GM18517 (cell line): ENCODE results near the gene TMEM163.
"Not testable (repeated sequence)": the region's sequence is repeated elsewhere in the genome, so short reads cannot be mapped to it uniquely, and the experiment has no call there.

Source experiments
- ATAC-seq: cut with Tn5 transposase; IDR thresholded peaks from one replicate; pipeline ENCODE4 v1.9.1; 2021; ENCODE audit warnings: mild to moderate bottlenecking, moderate library complexity; ENCODE audit not compliant: unreplicated experiment

TMEM163 gene

DNA sequence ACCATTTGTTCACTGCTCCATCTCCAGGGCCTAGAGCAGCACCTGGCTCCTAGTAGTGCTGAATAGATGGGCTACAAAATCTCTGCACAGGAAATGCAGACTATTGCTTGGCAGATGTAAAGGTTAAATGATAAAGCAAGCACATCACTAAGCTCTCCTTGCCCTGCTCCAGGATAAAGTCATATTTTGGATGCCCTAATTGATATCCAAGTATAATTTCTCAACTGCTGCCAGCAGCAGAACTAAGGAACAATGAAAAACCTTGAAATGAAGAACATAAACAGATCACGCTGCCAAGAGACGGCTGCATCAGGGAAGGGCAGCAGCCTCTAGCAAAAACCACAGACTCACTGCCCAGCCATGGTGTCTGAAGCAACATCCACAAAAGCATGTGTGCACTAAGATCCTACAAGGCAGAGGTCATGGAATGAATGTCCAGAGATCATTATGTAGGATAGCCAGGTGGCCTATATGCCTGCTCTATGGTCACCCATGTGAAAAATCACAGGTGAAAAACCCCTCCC, 134.7 kb downstream of the TMEM163 start:
- ATAC-seq, result no peak

DNA sequence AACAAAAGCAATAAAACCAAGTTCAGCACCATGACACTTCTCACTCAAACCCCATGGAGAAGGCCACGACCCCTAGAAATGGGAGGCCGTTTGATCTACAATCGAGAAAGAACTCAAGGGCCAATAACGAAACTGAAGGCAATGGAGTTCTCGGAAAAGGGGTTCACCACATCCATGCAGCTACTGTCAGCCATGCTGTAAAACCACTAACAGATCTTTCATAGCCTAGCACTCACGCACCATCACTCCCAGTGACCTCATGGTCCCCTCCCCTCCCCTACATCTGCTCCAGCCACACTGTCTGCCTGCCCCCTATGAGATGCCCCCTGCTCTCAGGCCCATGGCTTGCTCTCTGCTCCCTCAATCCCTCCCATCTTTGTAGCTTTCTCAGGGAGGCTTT, 135.3 kb downstream of the TMEM163 start:
- no peak for ATAC-seq

DNA sequence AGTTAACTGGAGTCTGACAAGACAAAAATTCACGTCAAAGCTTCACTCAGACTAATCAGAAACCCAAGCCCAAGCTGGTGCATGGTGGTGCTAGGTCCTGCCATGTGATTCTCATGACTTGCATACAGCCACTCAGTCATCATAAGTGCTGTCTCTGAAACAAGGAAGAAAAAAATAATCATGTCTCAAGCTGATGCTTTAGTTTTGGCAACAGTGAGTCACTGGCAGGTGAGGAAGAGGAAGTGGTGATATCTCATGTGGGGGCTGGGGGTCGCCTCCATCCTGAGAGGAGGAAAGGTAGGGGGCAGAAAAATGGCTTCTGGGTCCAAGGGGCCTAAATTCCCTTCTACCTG, 136.3 kb downstream of the TMEM163 start:
- ATAC-seq, result no peak

DNA sequence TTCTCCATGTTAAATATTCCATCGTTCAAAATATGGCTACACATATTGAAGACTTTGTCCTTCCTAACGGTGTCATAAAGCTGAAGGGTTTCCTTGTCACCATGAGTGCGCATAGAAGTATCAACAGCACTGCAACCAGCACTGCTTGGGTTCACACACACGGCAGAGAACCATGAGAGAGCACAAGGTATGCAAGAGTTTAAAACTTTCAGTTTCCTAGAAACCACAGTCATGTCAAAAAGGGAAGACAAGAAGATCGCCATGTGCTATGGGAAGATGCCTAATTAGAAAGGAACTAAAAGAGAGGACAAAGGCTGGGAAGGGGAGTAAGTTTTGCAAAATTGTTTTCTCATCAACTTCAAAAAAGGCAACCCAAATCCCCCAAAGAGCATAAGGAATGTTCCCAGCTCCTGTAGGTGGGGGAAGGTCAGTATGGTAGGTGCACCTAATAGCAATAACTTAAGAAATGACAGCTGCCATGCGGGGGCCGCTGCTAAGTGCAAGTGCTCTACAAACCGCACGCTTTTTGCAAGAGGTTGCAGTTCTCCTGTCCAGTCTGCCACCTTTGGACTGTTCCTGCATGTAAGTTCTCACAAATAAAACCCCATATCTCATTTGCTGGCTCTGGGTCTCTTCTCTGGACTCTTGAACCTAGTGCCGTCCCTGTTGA, 136.8 kb downstream of the TMEM163 start:
- ATAC-seq, result no peak

DNA sequence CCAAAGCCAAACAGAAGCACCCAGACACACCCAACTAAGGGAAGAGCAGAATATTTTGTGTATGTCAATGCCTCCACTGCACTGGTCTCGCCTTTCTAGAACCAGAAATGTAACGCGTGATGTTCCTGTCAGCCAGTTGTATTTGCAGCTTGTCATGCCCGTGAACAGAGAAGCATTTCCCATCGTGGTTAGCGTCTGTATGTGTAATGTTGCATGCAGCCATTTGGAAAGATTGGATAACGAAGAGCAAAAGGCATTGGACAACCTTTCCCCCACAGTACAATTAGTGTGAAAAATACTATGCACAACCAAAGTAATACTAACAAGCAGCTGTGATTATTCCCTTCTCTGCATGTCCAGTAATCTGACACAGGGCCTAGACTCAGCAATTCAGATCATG, 140.5 kb downstream of the TMEM163 start:
- ATAC-seq, result no peak

DNA sequence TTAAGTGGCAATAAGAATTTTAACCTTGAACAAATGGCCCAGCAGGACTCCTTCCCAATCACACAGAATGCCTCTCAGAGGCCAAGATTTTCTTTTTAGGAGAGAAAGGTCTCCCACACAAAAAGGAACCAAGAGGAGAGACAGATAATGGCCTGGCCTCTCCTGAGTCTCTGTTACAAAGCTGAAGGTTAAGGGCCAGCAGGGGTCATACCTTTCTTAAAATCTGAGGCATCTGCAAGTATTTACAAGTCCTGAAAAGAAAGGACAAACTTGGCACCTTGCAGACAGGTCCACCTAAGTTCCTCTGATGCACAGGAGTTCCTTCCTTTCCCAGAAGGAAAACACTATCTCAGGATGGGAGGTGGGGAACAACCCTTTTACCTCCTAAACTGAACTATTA, 142.3 kb downstream of the TMEM163 start:
- ATAC-seq, result no peak

DNA sequence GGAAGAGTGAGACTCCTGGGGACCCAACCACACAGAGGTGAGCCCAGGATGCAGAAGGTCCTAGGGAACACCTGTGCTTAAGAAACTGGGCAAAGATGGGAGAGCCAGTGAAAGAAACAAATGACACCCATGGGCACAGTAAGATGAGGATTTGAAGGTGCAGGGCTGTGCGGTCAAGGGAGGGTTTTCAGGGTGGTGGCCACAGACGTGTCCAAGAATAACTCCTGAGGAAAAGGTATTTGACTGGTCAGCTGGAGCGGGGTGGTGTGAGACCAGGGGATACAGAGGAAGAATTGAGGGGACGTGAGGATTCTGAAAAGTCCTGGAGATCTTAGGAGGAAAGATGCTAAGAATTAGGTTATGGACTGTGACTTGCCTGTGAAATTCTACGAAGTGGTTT, 142.9 kb downstream of the TMEM163 start:
- ATAC-seq, result no peak

DNA sequence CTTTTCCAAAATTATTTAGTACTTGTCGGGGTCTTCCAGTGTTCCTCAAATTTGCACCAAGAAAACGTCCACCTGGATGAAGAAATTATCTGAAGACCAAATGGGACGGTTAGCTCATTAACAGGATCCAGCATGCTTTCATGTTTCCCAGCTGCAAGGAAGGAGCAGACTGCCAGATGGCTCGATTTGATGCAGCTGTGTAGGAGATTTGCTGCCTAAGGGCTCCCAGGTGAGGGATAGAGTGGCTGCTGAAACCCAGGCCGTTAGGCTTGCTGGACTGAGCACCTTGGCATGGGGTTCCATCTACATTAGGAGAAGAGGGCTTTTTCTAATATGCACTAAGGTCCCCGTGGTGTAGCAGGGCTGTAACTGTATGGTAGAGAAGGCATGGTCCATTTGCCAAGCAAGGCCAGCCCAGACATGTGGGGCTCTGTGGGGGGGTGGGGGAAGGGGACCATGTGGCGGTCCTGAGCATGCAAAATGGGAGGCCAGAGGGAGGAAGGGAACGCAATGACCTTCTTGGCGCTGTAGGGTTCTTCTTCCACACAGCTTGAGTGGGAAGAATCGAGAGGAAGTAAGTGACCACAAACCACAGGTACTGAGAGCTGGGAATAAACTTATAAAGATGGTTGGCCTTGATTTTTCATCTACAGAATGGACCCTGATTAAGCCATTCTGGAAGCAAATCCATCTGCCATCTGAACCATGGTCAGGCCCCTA, 144.0 kb downstream of the TMEM163 start:
- ATAC-seq, result no peak

GRCh38 chr2:134573724-134574123, 145.1 kb downstream of the TMEM163 start:
- ATAC-seq, result no peak

GRCh38 chr2:134573085-134573370, 145.8 kb downstream of the TMEM163 start:
- ATAC-seq, result no peak

DNA sequence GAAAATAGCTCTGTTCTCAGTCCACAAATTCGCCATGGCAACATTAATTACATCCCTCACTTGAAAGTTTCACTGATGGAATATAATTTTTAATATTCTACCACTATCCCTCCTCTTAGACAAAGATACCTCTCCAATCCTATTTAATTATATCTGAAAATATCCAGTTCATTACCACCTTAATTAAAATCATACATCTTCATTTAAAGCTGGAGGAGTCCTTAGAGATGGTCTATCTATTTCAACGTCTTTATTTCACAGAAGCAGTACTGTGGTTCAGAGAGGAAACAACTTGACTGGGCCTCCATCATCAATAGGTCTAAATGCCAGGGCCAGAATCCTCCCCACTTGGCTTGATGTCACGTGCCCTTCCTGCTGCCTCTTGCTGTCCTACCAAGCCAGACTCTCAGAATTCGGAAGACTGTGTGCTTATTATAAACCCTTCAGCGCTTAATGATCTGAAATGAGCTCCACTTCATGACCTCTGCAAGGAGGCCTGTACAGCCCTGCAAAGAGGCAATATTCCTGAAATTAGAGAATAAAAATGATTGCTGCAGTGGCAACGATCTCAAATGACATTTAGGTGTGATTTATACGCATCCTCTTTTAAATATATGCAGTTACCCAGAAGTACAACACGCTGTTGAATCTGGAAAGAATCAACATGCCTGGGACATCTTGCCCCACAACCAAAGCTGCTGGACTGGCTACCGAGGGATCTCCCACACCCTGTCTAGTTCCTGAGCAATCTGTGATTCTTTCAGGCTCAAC, 146.3 kb downstream of the TMEM163 start:
- ATAC-seq, result no peak

- no peak for ATAC-seq
These were observed 148.1 kb downstream of the TMEM163 start for GRCh38 chr2:134570676-134571075.

- ATAC-seq, result no peak
These were observed 150.4 kb downstream of the TMEM163 start for GRCh38 chr2:134568413-134568812.

DNA sequence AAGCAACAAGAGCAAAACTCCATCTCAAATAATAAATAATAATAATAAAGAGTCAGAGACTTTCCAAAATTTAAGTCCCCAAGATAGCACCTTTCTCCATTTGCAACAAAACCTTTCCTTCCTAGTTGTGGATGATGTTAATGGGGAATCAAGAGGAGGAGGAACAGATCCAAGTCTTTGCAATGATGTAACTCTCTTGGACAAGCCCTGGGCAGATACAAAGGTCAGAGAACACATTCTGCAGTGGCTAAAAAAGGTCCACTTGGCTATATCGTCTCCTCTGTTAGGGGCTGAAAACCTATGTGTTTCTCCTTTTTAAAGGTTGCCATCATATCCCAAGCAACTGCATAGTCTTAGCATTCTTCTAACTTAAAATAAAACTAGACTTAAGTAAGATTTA, 151.1 kb downstream of the TMEM163 start:
- no peak for ATAC-seq

GRCh38 chr2:134564955-134565354, 153.8 kb downstream of the TMEM163 start:
- ATAC-seq, result not testable (repeated sequence)

- no peak for ATAC-seq
These were observed 154.3 kb downstream of the TMEM163 start for GRCh38 chr2:134564549-134564948.

DNA sequence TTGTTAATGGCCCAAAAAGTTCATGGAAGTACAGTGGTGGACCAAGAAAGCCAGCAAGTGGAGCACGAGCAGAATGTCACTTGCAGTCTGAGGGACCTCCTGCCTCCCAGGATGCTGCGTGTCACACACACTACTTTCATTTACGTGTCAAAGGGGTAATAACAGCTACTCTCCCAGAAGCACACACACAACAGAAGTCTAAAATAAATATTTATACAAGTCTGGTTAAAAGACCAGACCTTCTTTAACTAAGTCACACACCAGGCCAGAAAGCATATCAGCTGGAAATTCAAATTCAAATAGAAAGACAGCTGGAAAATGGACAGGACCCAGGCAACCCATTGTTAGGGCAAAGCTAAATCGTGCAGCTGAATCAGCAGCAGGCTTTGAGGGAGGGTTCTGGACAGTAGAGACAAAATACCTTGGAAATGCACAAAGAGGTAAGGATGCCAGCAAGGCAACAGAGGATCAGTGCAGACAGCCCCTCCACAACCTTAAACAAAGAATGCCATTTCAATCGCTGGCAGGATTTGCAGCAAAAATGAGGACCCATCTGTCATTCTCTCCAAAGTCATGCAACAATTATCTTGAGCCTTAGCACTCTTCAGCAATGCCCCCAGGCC, 160.5 kb downstream of the TMEM163 start:
- ATAC-seq, result no peak

- ATAC-seq, result no peak
These were observed 163.4 kb downstream of the TMEM163 start for GRCh38 chr2:134555411-134555810.

DNA sequence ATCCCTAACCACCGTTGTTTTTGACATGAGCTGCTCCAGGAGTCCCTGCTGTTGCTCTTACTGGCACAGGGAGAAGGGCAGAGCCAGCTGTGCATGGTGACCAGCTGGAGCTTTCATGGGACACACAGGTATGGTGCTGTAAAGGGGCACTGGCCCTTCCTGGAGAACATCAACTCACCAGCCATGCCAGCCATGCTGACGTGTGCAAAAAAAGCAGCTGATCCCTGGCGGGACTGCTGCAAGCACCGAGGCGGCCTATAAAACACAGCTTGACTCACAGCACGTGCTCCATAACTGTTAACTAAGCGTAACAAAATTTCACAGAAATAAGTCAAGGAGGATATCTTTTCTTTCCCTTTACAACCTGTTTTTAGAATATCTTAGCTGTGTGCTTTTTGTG, 165.1 kb downstream of the TMEM163 start:
- ATAC-seq, result no peak

GRCh38 chr2:134550566-134551164, 168.1 kb downstream of the TMEM163 start:
- ATAC-seq, result no peak

DNA sequence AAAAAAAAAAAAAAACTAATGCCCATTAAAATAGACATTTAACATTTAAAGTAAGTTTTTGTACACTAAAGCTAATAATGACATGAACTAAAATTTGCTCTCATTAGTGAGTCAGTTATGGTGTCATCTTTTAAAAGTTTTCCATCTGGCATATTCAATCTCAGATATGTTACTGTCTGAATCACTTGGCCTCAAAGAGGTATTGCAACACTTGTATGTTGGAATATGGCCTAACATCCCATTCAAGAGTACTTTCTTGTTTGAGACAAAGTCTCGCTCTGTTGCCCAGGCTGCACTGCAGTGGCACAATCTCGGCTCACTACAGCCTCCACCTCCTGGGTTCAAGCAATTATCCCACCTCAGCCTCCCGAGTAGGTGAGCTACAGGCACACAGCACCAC, 169.7 kb downstream of the TMEM163 start:
- no peak for ATAC-seq
